ENCODE results near the gene AGBL5.
"Not testable (repeated sequence)": the region's sequence is repeated elsewhere in the genome, so short reads cannot be mapped to it uniquely, and the experiment has no call there.

DNA sequence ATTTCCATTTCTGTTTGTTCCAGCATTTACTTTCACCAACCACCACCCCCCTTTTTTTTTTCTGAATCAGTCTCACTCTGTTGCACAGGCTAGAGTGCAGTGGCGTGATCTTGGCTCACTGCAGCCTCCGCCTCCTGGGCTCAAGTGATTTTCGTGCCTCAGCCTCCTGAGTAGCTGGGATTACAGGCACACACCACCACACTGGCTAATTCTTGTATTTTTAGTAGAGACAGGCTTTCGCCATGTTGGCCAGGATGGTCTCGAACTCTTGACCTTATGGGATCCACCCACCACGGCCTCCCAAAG is 24.1 kb downstream of the AGBL5 start:
- TF ChIP-seq, protein P1, sequence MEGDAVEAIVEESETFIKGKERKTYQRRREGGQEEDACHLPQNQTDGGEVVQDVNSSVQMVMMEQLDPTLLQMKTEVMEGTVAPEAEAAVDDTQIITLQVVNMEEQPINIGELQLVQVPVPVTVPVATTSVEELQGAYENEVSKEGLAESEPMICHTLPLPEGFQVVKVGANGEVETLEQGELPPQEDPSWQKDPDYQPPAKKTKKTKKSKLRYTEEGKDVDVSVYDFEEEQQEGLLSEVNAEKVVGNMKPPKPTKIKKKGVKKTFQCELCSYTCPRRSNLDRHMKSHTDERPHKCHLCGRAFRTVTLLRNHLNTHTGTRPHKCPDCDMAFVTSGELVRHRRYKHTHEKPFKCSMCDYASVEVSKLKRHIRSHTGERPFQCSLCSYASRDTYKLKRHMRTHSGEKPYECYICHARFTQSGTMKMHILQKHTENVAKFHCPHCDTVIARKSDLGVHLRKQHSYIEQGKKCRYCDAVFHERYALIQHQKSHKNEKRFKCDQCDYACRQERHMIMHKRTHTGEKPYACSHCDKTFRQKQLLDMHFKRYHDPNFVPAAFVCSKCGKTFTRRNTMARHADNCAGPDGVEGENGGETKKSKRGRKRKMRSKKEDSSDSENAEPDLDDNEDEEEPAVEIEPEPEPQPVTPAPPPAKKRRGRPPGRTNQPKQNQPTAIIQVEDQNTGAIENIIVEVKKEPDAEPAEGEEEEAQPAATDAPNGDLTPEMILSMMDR (IDR thresholded peaks at IDR 0.05; ENCODE audit: low read length): not testable (repeated sequence)
- TF ChIP-seq EZH2 (IDR thresholded peaks at IDR 0.05; ENCODE audit: borderline replicate concordance, low read length): not testable (repeated sequence)
